T-helper 22 cell (primary cell): ENCODE data around the gene RALGPS2.

Experiments used
- DNase-seq: peaks from one replicate; pipeline ENCODE4 v3.0.0-alpha.2; 2020; ENCODE audit warnings: low read depth

RALGPS2 gene

DNA sequence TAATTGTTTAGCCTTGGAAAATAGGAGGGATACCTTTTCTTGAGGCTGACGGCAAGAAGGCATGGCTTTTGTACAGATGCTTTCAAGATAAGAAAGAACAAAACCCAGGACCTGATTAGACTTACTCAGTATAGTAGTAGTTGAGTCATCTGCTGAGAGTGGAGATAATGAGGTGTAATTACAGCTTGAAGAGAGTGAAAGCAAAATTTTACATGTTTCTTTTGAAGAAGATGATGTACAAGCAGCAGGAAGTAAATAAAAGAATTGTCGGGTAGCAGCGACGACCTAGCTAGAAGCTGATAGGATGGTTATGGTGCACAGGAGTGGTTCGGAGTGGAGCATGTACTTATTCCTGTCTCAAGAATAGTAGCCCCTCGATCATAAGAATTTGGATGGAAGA lies 139.3 kb downstream of the RALGPS2 start:
- DNase-seq, result no peak

DNA sequence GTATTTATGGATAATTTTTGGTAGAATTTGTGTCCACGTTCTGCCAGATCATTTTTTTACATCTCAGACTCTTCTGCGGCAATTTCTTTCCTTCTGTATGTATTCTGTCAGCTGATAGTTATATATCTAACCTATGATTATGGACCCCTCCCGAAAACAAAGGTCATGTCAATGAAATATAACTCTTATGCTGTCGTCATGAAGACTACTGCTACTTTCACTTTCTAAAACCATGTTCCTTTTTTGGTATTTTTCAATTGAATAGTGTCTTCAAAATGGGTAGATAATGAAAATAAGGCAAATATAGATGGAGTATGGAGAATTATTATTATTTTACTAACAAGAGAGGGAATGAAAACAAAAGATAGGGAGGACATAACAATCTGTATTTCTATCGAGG lies 142.6 kb downstream of the RALGPS2 start:
- DNase-seq, result no peak

DNA sequence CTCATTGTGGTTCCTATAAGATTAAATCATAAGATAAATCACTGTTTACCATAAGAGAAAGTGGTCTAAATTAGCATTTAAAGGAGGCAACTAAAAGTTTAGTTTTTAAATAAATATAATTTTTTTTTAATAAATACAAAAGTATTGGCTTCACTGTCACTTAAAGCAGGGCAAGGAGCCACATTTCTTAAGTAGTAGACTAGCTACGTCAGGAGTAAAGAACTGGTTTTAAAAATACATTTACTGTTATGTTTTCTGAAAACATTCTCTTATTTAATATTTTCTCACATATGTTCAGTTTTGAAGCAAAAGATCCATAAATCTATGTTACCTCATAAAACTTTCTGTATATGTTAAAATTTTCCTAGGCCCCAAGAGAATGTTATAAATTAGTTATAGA lies 143.7 kb downstream of the RALGPS2 start:
- DNase-seq, result no peak

DNA sequence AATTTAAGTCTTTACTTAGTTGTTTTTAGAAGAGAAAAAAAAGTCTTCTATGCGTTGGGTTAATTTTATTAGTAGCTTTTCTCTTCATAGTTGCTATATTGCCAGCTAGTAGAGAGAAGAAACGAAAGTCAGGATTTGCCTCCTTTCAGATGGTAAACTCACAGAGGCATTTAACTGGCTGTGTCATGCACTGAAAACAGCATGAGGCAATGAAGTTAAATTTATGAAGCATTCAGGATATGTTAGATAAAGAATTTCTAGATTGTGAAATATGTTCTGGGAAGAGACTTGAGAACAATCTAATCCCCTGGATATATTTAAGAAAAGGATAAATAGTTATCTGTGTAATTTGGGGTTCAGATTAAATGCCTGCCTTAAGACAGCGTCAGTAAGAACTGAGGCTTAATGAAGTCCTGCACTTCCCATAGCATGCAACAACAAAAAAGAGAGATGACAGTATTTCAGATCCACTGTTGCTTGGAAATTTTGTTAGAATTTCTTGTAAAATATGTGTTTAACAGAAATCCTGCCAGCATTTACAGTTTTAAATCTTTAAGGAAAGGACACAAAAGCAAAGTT lies 144.2 kb downstream of the RALGPS2 start:
- no peak for DNase-seq

DNA sequence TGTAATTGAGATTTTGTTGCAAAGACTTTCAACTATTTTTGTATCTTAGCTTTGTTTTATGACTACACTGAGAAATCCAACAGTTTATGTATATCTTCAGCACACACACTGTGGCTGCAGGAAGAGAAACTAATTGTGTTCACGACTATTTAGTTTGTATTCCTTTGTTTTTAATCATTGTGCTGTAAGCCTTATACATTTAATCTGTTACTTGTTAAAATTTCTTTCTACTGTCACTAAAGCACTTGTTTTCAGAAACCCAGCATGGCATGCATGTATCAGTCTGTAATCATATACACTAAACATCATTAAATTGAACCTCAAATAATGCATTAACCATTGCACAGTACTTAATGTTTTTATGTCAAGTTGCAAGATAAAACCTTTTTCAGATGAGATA lies 145.2 kb downstream of the RALGPS2 start:
- DNase-seq, result no peak

- no peak for DNase-seq
These were observed 145.9 kb downstream of the RALGPS2 start, which contains the start of gene ANGPTL1 for GRCh38 chr1:178870944-178871343. Gene ANGPTL1, minus strand, starts transcription at chr1:178871077. Its CDS starts 5,301 bp downstream, at chr1:178865776.

DNA sequence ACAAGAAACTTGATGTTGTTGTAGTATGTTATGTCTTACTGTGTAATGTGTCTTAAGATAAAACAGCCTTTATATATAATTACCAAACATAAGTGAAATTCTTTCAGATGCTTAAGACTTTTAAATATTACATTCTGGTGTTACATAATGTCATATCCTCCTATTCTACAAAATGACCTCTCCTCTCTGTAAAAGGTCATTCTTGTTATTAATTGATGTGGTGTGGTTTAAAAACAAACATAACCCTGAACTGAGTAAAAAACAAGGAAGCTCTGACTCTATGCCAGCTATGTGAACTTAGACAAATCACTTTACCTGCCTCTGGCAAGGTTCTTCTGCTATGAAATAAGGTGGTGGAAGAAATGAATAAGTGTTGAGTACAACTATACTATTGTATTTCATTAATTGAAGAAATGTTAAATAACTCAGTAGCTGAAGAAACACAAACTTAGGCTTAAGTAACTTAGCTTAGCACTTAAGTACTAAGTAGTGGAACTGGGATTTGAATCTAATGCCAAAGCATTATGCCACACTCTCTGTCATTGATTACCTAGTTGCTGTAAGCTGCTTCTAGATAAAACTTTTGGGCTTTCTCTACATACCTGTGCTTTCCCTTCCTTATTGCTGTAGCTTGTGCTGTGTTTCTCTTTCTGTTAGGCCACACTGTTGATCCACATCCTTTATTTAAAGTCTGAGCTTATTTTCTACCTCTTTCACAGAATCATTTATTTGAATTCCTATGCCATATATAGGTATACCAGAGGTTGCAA lies 146.7 kb downstream of the RALGPS2 start:
- no peak for DNase-seq

- no peak for DNase-seq
These were observed 149.9 kb downstream of the RALGPS2 start for GRCh38 chr1:178874966-178875365.

DNA sequence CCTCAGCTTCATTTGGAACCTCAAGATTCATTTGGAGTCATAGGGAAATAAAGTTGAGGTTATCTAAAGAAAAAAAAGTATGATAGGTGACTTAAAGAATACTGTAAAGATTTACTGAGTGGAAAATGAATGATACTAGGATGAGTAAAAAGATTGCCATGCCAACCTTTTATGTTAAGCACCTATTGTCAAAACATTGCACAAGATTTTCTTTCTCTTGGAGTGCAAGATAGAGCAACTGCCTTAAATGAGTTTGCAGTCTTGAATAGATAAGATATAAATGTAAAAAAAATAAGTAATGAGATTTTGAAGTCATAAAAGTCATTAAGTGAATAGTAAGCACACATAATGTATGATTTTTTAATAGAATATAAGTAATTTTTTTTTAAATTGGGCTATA lies 150.9 kb downstream of the RALGPS2 start:
- no peak for DNase-seq

DNA sequence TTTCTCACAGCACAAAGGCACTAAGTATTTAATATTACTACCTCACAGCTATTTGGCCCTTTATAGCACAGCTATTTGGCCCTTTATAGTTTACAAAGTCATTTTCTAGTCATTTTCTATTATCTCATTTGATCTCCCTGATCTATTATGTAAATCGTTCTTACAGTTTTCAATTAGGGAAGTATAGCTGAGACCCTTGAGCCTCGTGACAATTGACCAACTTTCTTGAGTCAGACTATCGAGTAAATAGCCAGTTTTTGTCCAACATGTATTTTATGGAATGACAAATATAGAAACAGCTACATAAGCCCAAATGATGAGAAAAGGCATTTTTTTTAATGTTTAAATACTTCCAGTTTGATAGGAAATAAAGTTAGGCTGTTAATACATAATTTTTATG lies 152.9 kb downstream of the RALGPS2 start:
- no peak for DNase-seq

DNA sequence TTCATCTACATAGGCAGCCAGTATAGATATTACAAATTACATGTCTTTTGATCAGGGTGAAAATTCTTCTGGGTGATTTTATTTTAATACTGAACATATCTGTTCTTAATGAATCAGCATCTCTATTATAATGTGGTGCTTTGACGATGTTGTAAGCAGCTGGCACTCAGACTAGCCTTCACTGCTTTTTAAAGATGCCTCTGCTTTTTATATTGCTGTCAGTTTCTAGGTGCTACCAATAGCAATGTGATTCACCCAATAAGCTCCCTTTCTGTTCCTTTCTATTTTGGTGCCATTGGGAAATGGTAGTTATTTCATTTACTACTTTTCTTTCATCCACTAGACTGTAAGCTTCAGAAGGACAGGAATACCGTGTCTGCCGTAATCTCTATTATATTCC lies 156.9 kb downstream of the RALGPS2 start:
- no peak for DNase-seq

DNA sequence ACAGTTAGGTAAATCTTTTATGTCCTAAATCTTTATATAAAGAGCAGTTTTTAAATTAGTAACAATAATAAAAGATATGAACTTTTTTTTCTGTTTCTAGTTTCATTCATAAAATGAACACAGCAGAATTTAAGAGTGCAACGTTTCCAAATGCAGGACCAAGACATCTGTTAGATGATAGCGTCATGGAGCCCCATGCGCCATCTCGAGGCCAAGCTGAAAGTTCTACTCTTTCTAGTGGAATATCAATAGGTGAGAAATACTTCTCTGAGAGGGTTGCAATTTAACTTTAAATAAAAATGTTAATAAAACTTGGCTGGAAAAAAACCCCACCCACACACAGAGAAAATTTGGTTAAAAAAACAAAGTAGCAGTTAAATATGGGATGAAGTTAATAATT lies 160.8 kb downstream of the RALGPS2 start:
- no peak for DNase-seq

DNA sequence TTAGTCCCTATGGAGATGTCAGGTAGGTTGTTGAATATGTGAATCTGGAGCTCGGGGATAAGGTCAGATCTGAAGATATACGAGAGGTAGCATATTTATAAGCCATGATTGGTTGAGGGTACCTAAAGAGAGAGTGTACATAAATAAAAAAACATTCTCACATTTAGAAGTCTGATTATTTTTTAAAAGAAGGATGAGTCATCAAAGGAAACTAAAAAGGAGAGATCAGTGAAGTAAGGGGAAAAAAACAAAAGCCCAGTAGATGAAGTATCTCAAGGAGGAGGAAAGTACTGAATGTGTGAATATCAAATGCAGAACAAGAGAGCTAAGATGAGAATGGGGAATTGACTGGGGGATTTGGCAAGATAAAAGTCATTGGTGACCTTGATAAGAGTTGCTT lies 161.5 kb downstream of the RALGPS2 start:
- no peak for DNase-seq

GRCh38 chr1:178895928-178896327 lies 170.9 kb downstream of the RALGPS2 start:
- no peak for DNase-seq

DNA sequence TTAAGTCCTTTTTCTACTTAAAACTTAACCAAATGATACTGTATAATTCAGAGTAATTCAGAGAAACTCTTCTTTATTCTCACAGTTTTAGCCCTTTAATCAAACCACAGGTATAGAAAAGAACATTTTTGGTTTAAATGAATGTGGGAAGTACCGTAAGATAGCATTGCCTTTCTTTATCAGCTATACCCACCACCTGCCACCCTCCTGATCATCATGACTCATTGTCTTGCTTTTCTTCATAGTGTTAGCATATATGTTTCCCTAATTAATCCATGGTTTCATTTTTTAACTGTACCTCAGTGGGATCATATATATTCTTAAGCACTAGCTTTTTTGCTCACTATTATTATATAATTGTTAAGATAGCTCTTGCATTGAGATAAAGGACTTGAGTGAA lies 173.4 kb downstream of the RALGPS2 start:
- DNase-seq, result no peak

DNA sequence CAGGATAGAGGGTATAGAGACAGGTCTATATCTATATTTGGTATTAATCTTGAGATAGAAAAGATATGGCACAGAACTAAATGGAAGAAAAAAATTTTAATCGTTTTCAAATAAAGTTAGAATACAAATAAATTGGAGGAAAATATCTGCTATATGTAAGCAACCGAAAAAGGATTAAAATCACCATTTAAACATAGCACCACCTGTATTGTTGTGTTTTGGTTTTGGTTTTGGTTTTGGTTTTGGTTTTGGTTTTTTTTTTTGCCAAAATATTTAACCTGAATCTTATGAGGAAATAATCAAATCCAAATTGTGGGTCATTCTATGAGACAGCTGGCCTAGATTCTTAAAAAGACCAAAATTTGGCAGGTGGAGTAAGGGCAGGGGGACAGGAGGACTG lies 174.4 kb downstream of the RALGPS2 start:
- no peak for DNase-seq

GRCh38 chr1:178901482-178902125 lies 176.6 kb downstream of the RALGPS2 start:
- DNase-seq, result no peak

DNA sequence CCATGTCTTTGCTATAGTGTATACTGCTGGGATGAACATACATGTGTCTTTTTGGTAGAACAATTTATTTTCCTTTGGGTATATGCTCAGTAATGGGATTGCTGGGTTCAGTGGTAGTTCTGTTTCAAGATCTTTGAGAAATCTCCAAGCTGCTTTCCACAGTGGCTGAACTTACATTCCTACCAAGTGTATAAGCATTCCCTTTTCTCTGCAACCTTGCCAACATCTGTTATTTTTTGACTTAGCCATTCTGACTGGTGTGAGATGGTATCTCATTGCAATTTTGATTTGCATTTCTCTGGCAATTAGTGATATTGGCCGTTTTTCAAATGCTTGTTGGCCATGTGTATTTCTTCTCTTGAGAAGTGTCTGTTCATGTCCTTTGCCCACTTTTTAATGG lies 183.3 kb downstream of the RALGPS2 start:
- DNase-seq, result no peak

DNA sequence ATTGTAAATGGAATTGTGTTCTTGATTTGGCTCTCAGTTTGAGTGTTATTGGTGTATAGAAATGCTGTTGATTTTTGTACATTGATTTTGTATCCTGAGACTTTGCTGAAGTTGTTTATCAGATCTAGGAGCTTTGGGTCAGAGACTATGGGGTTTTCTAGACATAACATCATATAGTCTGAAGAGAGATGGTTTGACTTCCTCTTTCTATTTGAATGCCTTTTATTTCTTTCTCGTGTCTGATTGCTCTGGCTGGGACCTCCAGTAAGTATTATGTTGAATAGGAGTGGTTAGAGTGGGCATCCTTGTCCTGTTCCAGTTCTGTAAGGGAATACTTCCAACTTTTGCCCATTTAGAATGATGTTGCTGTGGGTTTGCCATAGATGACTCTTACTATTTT lies 185.0 kb downstream of the RALGPS2 start:
- DNase-seq, result no peak

DNA sequence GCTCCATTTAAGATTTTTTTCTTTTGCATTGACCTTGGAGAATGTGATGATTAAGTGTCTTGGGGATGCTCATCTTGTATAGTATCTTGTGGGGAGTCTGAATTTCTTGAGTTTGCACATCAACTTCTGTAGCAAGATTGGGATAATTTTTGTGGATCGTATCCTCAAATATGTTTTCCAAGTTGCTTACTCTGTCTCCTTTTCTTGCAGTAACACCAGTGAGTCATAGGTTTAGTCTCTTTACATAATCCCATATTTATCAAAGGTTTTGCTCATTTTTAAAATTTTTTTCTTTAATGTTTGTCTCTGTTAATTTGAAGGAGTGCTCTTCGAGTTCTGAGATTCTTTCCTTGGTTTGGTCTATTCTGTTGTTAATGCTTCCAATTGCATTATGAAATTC lies 187.6 kb downstream of the RALGPS2 start:
- DNase-seq, result no peak

DNA sequence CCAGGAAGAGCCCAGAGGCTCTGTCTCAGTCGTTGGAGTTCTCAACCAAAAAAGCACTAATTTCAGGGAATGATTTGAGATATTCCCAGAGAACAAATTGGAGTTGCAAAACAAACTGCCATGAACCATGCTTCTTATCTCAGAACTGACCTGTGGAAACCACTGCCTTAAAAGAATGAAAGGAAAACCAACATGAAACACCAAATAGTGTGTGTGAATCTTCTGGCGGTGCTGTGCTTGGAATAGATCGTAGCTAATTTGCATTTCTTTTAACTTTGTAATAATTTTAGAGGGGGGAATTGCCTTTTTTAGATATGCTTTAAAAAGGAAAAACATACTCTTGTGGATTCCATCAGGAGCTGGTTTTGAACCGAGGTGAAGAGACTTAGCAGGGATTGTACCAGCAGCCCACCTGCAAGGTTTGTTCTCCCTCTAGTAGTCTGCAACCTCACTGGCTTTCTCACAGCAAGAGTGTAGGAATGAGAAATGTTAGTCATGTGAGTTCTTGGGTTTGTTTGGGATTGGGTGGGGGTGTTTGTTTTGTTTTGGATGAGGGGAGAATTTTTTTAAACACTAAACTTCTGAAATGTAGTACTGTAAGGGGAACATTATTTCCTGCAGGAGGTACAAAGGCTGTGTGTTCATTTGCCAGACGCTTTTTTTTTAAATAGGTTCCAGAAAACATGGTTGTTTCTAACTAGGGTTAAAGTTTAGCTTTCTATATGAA lies 191.6 kb downstream of the RALGPS2 start:
- DNase-seq, result no peak

- DNase-seq, result no peak
These were observed 193.3 kb downstream of the RALGPS2 start for GRCh38 chr1:178918308-178918707.

GRCh38 chr1:178918955-178919354 lies 193.9 kb downstream of the RALGPS2 start:
- no peak for DNase-seq
